Stimulated activated naive CD8-positive, alpha-beta T cell treated with anti-CD3 and anti-CD28 coated beads, Interleukin-15, Interleukin-2, amounts not matched to agents 100 ng/mL and 50 ng/mL, for 24 hours (primary cell): ENCODE results near the gene GNPAT.

ENCODE experiments used
- H3K27ac Mint-ChIP-seq: one replicate; pipeline ENCODE4 v1.8.0; 2021; ENCODE audit warnings: mild to moderate bottlenecking, mixed read lengths
- H3K27me3 Mint-ChIP-seq: one replicate; pipeline ENCODE4 v1.8.0; 2021; ENCODE audit warnings: mixed read lengths
- H3K36me3 Mint-ChIP-seq: one replicate; pipeline ENCODE4 v1.8.0; 2021; ENCODE audit warnings: low read depth, mixed read lengths
- H3K4me1 Mint-ChIP-seq: one replicate; pipeline ENCODE4 v1.8.0; 2021; ENCODE audit warnings: low read depth, mixed read lengths
- H3K4me3 Mint-ChIP-seq: one replicate; pipeline ENCODE4 v1.8.0; 2021; ENCODE audit warnings: mild to moderate bottlenecking, mixed read lengths
- H3K9me3 Mint-ChIP-seq: one replicate; pipeline ENCODE4 v1.8.0; 2021; ENCODE audit warnings: mixed read lengths

The GNPAT gene

DNA sequence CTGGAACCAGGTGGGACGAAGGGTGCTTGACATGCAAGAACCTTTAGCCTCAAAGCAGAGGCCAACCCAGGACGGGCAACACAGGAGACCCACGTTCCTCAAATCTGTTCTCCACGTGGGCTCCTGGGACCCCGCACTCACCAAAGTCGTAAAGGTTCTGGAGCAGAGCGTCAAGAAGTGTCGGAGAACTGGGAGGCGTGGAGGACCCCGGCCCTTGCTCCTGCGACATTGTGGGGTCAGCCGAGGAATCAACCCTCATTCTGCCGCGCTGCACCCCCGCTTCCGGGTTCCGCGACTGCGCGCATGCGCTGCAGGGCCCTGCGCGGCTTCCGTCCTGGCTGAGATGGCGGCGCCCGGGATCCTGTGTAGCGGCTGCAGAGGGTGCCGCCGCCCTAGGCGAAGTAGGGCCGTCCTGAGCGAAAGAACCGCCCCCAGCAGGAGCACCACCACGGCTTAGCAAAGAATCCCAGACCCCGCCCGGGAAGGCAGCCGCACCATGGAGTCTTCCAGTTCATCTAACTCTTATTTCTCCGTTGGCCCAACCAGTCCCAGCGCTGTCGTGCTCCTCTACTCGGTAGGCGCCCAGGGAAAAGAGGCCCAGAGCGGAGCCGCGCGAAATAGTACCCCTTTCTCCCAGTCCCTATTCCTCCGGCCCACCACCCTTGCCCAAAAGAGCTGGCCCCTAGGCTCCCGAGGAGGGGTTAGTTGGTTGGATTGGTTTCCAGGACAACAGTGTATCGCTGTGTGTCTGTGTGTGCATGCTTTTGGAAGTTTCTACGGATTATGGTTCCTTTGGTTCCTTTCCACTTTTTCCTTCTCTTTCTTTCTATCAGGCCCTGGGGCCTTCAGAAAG is at the start of gene GNPAT:
Gene GNPAT (plus strand): TSS at position 330 of the 853 bp plus-strand sequence. CDS start 167 bp downstream, at position 497.
- H3K27ac Mint-ChIP-seq: peak within 1 kb of the TSS; percentile 89
- no peaks in the 10 kb centered on the region for H3K9me3 Mint-ChIP-seq
- H3K36me3 Mint-ChIP-seq: peaks cover 50% of the 10 kb centered on the region
- no peaks in the 10 kb centered on the region for H3K27me3 Mint-ChIP-seq
- peaks cover 62% of the 10 kb centered on the region for H3K4me1 Mint-ChIP-seq
- H3K4me3 Mint-ChIP-seq: peak within 1 kb of the TSS; percentile 93

GRCh38 chr1:231192620-231193163 is 48.3 kb upstream of the GNPAT start:
- Mint-ChIP-seq H3K36me3 (no peaks in the 10 kb centered on the region), H3K27ac (no peak overlapping the region), H3K27me3 (peaks cover 15% of the 10 kb centered on the region), H3K4me3 (no peak overlapping the region), H3K4me1 (no peaks in the 10 kb centered on the region), H3K9me3 (no peaks in the 10 kb centered on the region)

GRCh38 chr1:231193710-231194340 is 47.2 kb upstream of the GNPAT start:
- Mint-ChIP-seq H3K27ac (no peak overlapping the region), H3K27me3 (peaks cover 6% of the 10 kb centered on the region), H3K4me1 (no peaks in the 10 kb centered on the region)

GRCh38 chr1:231194476-231194842 is 46.6 kb upstream of the GNPAT start:
- H3K36me3 Mint-ChIP-seq: no peaks in the 10 kb centered on the region
- no peaks in the 10 kb centered on the region for H3K4me1 Mint-ChIP-seq
- no peaks in the 10 kb centered on the region for H3K9me3 Mint-ChIP-seq
- no peak overlapping the region for H3K27ac Mint-ChIP-seq
- no peak overlapping the region for H3K4me3 Mint-ChIP-seq
- H3K27me3 Mint-ChIP-seq: peaks cover 6% of the 10 kb centered on the region

More at GRCh38 chr1:231193710-231194340, 47.2 kb upstream of the GNPAT start:
- Mint-ChIP-seq H3K9me3 (no peaks in the 10 kb centered on the region), H3K36me3 (no peaks in the 10 kb centered on the region), H3K4me3 (no peak overlapping the region)

GRCh38 chr1:231194843-231195516 is 46.0 kb upstream of the GNPAT start:
- no peaks in the 10 kb centered on the region for H3K36me3 Mint-ChIP-seq

DNA sequence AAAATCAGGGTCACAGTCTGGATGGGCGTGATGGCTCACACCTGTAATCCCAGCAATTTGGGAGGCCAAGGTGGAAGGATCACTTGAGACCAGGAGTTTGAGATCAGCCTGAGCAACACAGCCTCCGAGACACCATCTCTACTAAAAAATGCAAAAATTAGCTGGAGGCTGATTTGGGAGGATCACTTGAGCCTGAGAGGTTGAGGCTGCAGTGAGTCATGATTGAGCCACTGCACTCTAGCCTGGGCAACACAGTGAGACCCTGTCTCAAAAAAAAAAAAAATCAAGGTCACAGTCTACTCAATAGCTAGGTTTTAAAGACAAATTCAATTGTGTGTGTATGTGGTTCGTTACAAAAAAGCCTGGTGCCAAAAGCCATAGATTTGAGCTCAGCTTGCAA is 44.7 kb upstream of the GNPAT start:
- no peaks in the 10 kb centered on the region for H3K36me3 Mint-ChIP-seq
- no peaks in the 10 kb centered on the region for H3K4me1 Mint-ChIP-seq
- no peak overlapping the region for H3K4me3 Mint-ChIP-seq
- H3K27me3 Mint-ChIP-seq: peaks cover 11% of the 10 kb centered on the region
- no peaks in the 10 kb centered on the region for H3K9me3 Mint-ChIP-seq
- no peak overlapping the region for H3K27ac Mint-ChIP-seq

More at GRCh38 chr1:231194843-231195516, 46.0 kb upstream of the GNPAT start:
- peaks cover 11% of the 10 kb centered on the region for H3K27me3 Mint-ChIP-seq
- H3K4me3 Mint-ChIP-seq: no peak overlapping the region
- H3K27ac Mint-ChIP-seq: no peak overlapping the region
- H3K4me1 Mint-ChIP-seq: no peaks in the 10 kb centered on the region
- no peaks in the 10 kb centered on the region for H3K9me3 Mint-ChIP-seq

- peaks cover 11% of the 10 kb centered on the region for H3K27me3 Mint-ChIP-seq
- H3K4me1 Mint-ChIP-seq: no peaks in the 10 kb centered on the region
- H3K4me3 Mint-ChIP-seq: no peak overlapping the region
- H3K27ac Mint-ChIP-seq: no peak overlapping the region
- H3K36me3 Mint-ChIP-seq: no peaks in the 10 kb centered on the region
- H3K9me3 Mint-ChIP-seq: no peaks in the 10 kb centered on the region
These were observed 44.3 kb upstream of the GNPAT start for GRCh38 chr1:231196728-231197127.

DNA sequence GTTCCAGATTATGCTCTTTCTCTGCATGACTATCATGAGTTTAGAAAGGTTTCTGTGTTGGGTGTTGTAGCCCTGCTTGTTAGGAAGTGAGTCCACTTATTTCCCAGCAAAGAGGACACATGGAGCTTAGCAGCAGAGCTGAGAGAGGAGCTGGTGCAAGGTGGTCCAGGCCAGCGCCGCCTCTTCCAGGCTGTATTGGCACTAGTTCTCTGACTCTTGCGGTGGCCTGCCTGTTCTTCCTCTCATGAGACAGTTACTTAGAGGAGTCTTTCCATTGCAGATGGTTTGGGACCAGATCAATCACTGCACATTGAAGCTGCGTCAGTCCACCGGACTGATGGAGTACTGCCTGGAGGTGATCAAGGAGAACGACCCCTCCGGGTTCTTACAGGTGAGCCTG is 41.1 kb upstream of the GNPAT start:
- Mint-ChIP-seq H3K4me3 (no peak overlapping the region), H3K27ac (no peak overlapping the region), H3K4me1 (no peaks in the 10 kb centered on the region), H3K9me3 (no peaks in the 10 kb centered on the region), H3K27me3 (peaks cover 13% of the 10 kb centered on the region), H3K36me3 (no peaks in the 10 kb centered on the region)

DNA sequence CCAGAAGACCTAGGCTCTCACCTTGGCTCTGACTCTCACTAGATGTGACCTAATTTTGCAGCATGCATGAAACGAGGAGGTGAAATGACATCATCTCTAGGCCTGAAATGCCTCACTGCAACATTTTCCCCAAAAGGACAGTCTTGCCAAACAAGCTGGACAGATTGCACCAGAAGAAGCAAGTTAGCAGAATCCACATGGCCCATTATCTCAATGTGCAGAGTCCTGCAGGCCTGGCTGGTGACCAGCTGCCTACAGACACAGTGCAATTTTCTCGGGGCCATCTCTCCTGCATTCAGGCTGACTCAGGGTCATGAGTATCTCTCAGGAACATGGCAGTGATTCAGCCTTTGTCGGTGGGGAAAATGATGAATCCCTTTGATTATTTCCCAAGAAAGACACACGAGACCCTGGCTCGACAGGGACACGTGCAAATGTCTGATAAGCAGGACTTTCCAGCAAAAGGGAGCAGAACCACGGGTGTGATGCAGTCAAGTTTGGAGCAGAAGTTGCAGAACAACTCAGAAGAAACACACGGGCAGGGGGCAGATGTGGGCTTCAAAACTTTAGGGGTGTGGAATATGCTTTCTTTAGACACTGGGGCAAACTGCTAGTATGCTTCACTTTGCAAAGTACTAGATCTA is 40.5 kb upstream of the GNPAT start:
- Mint-ChIP-seq H3K27ac (no peak overlapping the region), H3K36me3 (no peaks in the 10 kb centered on the region), H3K4me1 (no peaks in the 10 kb centered on the region), H3K4me3 (no peak overlapping the region), H3K9me3 (no peaks in the 10 kb centered on the region), H3K27me3 (peaks cover 17% of the 10 kb centered on the region)

GRCh38 chr1:231201375-231201978 is 39.5 kb upstream of the GNPAT start:
- Mint-ChIP-seq H3K27me3 (peaks cover 11% of the 10 kb centered on the region), H3K4me1 (no peaks in the 10 kb centered on the region), H3K36me3 (no peaks in the 10 kb centered on the region), H3K4me3 (no peak overlapping the region), H3K27ac (no peak overlapping the region), H3K9me3 (no peaks in the 10 kb centered on the region)

GRCh38 chr1:231201979-231202633 is 38.9 kb upstream of the GNPAT start:
- no peak overlapping the region for H3K27ac Mint-ChIP-seq
- H3K4me1 Mint-ChIP-seq: no peaks in the 10 kb centered on the region
- H3K36me3 Mint-ChIP-seq: no peaks in the 10 kb centered on the region
- peaks cover 11% of the 10 kb centered on the region for H3K27me3 Mint-ChIP-seq
- H3K4me3 Mint-ChIP-seq: no peak overlapping the region
- no peaks in the 10 kb centered on the region for H3K9me3 Mint-ChIP-seq

DNA sequence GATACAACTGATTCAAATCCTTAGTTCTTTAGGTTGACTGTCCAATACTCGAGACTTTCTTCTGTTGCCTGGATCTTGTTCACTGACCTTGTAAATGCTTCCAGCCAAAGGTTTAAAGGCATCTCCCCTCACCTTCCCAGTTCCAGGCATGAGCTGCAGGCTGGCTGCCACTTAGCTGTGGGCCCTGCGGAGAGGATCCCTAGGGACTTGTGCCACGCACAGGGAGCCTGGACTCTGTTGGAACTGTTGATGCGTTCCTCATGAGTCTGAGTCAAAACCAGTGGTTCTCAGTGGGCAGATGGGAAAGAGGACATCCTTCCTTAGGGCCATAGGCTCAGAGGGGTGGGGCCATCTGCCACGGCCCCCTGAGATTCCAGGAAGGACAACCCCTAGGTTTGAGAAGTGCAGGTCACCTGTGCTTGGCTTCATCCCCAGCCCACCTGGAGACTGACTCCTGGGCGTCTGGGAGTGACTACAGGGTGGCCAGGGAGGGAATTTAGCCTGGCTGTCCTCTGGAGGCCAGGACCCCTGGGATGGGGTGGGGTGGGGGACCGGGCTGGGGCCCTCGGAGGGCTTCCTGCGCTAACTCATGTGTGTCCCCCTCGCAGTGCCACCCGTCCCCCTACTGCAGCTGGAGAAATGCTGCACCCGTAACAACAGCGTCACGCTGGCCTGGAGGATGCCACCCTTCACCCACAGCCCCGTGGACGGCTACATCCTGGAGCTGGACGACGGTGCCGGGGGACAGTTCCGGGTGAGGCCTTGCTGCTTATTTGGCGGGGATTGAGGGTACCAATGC is 37.6 kb upstream of the GNPAT start:
- Mint-ChIP-seq H3K36me3 (no peaks in the 10 kb centered on the region), H3K9me3 (no peaks in the 10 kb centered on the region), H3K4me3 (no peak overlapping the region), H3K27ac (no peak overlapping the region), H3K4me1 (no peaks in the 10 kb centered on the region), H3K27me3 (peaks cover 11% of the 10 kb centered on the region)

DNA sequence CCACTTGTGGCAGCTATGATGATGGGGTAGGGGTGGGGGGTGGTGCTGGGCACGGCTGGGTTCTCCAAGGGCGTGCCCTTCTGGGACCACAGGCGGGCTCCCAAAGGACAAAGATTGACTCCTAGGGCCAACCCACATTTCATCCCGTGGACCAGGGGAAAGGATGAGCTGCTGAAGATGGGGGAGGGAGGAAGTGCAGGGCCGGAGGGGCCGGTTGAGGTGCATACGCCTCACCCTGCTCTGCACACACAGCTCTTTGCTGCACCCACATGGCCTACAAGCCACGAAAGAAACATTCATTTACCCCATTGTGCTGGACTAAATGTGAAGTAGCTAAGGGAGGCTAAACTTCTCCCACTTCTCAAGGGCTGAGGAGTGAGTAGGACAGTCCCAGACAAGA is 34.2 kb upstream of the GNPAT start:
- Mint-ChIP-seq H3K36me3 (no peaks in the 10 kb centered on the region), H3K27ac (no peak overlapping the region), H3K27me3 (peaks cover 6% of the 10 kb centered on the region), H3K4me1 (peaks cover 6% of the 10 kb centered on the region), H3K9me3 (no peaks in the 10 kb centered on the region), H3K4me3 (no peak overlapping the region)
